Esophagus (tissue), 2 donors: ENCODE data around the gene KLHL15. TPM values are rescaled to one million over a fixed set of nuclear protein-coding genes. Genes with fewer than 3 reads are reported as not detected.
A peak's percentile ranks its signal among the peaks of the same experiment; 100 is the strongest.
"Not testable (repeated sequence)": the region's sequence is repeated elsewhere in the genome, so short reads cannot be mapped to it uniquely, and the experiment has no call there.

Source experiments
- H3K27ac ChIP-seq, 2 donors: one replicate each; pipeline ENCODE4 v1.5.1; 2013; ENCODE audit warnings: low read depth in 2 of 2, mild to moderate bottlenecking in 2 of 2, inconsistent platforms in 1 of 2, low read length in 1 of 2, moderate library complexity in 1 of 2
- H3K27me3 ChIP-seq, 2 donors: one replicate each; pipeline ENCODE4 v1.6.1; 2013; ENCODE audit warnings: low read length in 2 of 2, control low read depth in 1 of 2, mild to moderate bottlenecking in 1 of 2; ENCODE audit not compliant: insufficient read depth in 2 of 2, control insufficient read depth in 1 of 2
- H3K36me3 ChIP-seq, 2 donors: one replicate each; pipeline ENCODE4 v1.6.1; 2013; ENCODE audit warnings: low read length in 1 of 2; ENCODE audit not compliant: control insufficient read depth in 2 of 2, insufficient read depth in 2 of 2
- H3K4me1 ChIP-seq, 2 donors: one replicate each; pipeline ENCODE4 v1.6.1; 2013; ENCODE audit warnings: low read length in 1 of 2; ENCODE audit not compliant: control insufficient read depth in 2 of 2, insufficient read depth in 2 of 2
- H3K4me3 ChIP-seq, 2 donors: one replicate each; pipeline ENCODE4 v1.5.1; 2013; ENCODE audit warnings: low read length in 2 of 2, mild to moderate bottlenecking in 2 of 2, low read depth in 1 of 2, moderate library complexity in 1 of 2
- H3K9me3 ChIP-seq, 2 donors: one replicate each; pipeline ENCODE4 v1.6.1; 2013; ENCODE audit warnings: mild to moderate bottlenecking in 2 of 2, low read depth in 1 of 2, low read length in 1 of 2, moderate library complexity in 1 of 2; ENCODE audit not compliant: control insufficient read depth in 2 of 2, insufficient read depth in 1 of 2
- WGBS, 2 donors: extraction: QIAGEN DNeasy Blood & Tissue Kit; methylation state at CpG; one replicate each; pipeline ENCODE4 v1.1.7; 2013; 5-methylcytosine and 5-hydroxymethylcytosine counted together
- polyA plus RNA-seq, 2 donors: library from polyadenylated mRNA; stranded (reverse); fragments of 200-250 nt; gene quantifications; one replicate each; pipeline ENCODE4 v1.2.3, GENCODE V29; 2013
- donor health status: healthy with polysubstance abuse.
- donor health status: Bipolar disorder and iron deficiency.

KLHL15 gene, protein sequence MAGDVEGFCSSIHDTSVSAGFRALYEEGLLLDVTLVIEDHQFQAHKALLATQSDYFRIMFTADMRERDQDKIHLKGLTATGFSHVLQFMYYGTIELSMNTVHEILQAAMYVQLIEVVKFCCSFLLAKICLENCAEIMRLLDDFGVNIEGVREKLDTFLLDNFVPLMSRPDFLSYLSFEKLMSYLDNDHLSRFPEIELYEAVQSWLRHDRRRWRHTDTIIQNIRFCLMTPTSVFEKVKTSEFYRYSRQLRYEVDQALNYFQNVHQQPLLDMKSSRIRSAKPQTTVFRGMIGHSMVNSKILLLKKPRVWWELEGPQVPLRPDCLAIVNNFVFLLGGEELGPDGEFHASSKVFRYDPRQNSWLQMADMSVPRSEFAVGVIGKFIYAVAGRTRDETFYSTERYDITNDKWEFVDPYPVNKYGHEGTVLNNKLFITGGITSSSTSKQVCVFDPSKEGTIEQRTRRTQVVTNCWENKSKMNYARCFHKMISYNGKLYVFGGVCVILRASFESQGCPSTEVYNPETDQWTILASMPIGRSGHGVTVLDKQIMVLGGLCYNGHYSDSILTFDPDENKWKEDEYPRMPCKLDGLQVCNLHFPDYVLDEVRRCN
- 1 to 10 TPM in 1 of 2 donors, under 1 TPM in 1; 0.84 to 1.9 TPM for polyA plus RNA-seq

DNA sequence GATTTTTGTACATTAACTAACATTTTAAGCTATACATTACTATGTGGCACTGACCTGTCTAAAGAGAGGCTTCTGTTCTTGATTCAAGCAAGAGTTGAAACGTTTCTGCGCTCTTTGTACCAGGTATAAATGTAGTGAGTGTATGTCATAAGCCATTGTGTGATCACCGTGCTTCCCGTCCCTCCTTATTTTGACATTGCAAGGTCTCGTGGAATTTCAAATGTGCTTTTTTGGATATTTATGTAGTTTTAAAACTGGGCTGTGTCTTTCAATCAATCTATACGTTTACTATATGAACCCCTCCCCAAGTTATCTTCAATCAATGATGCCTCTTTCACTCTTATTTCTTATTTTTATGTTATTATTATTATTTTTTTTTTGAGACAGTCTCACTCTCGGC is at the start of gene KLHL15:
TSS of gene KLHL15 (minus strand) at position 101 of the 400 bp plus-strand sequence. CDS start 20,493 bp downstream, outside the sequence.
- Histone ChIP-seq H3K27me3 (no peaks in the 10 kb centered on the region), H3K36me3 (no peaks in the 10 kb centered on the region), H3K4me3 (peak within 1 kb of the TSS; percentile 56 to 72), H3K27ac (peak within 1 kb of the TSS in 1 of 2 donors; percentile 93), H3K9me3 (no peaks in the 10 kb centered on the region), H3K4me1 (no peaks in the 10 kb centered on the region)
- 79 to 87% methylated on average over 7 of the region's 7 CpGs for WGBS, 2 donors

DNA sequence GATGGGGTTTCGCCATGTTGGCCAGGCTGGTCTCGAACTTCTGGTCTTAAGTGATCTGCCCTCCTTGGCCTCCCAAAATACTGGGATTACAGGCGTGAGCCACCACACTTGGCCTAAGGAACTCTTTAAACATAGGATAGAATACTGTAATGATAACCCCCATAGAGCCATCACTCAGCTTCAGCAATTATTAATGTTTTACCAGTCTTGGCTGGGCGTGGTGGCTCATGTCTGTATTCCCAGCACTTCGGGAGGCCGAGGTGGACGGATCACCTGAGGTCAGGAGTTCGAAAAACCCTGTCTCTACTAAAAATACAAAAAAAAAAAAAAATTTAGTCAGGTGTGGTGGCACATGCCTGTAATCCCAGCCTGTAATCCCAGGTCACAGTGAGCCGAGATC is 42.9 kb upstream of the KLHL15 start:
- Histone ChIP-seq H3K27ac (no peak overlapping the region), H3K4me1 (no peaks in the 10 kb centered on the region), H3K36me3 (peaks cover 6 to 8% of the 10 kb centered on the region in 2 donors), H3K27me3 (no peaks in the 10 kb centered on the region), H3K9me3 (no peaks in the 10 kb centered on the region), H3K4me3 (no peak overlapping the region)
- 93% methylated on average over 9 of the region's 9 CpGs for WGBS, 2 donors

DNA sequence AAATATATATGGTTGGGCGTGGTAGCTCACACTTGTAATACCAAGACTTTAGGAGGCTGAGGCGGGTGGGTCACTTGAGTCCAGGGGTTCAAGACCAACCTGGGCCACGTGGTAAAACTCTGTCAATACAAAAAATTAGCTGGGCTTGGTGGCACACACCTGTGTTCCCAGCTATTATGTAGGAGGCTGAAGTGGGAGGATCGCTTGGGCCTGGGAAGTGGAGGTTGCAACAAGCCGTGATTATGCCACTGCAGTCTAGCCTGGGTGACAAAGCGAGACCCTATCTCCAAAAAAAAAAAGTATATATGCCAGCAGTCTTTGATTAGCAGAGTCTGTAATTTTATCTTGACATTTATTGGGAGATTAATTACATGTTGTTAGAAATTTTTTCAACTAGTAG is 36.5 kb upstream of the KLHL15 start:
- H3K27me3 ChIP-seq = no peaks in the 10 kb centered on the region
- H3K27ac ChIP-seq = no peak overlapping the region
- 91 to 97% methylated on average over 6 of the region's 6 CpGs for WGBS, 2 donors
- no peaks in the 10 kb centered on the region for H3K4me1 ChIP-seq
- peaks cover 0 to 2% of the 10 kb centered on the region in 2 donors for H3K36me3 ChIP-seq
- H3K4me3 ChIP-seq = no peak overlapping the region
- no peaks in the 10 kb centered on the region for H3K9me3 ChIP-seq

DNA sequence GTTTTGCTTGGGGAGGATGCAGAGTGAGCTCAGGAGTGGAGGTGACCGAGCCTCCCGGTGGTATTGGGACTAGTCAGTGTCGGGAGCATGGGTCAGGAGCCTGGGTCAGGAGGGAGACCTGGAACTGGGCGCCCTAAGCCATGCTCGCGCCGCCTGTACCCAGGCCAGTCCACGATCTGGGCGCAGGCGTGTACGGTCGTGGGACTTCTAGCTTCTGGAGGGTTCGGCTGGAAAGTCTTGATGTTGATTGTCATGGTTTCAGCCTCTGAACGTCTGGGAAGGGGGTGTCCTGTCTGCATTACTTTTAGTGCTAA is 28.0 kb upstream of the KLHL15 start:
- Histone ChIP-seq H3K4me3 (peak overlapping the region in 1 of 2 donors; percentile 93), H3K4me1 (no peaks in the 10 kb centered on the region)
- WGBS, 2 donors = 1 to 2% methylated on average over 13 to 14 of the region's 14 CpGs

DNA sequence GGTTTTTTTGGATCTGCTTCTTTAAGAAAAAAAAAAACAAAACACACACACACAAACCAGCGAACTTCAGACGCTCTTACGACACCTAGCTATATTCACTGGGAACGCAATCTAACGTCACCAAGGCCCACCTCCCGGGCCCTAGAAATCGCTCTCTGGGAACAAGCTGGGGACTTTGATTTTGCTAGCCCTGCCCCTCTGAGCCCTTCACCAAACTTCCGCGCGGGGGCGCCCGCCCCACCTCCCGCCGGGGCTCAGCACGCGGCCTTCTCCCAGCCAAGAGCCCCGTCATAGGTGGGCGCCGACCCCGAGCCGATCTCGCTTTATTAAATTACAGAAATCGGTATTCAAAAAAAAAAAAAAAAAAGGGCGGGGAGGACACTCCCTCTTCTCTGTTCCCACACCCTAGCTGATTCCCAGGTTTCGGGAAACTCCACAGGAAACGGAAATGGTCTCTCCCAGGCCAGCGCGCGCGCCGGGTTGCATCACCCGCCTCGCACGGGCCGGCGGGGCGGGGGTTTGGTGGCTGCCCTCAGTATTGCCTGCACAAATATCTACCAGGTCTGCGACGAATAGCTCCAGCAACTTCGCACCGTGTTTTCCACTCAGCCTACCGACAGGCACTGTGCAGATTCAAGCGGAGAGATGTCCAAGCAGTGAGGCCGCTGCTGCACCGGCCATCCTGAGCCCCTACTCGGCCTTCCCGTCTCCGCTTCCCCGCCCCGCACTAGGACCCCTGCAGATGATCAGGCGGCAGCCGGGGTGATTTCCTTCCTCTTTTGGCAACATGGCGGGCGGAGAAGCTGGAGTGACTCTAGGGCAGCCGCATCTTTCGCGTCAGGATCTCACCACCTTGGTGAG is 27.4 kb upstream of the KLHL15 start, which contains the start of gene EIF2S3:
TSS of gene EIF2S3 (plus strand) at position 775 of the 861 bp plus-strand sequence. CDS start at position 788, 13 bp downstream.
- peak within 1 kb of the TSS in 1 of 2 donors; percentile 93 for H3K4me3 ChIP-seq
- peaks cover 0 to 5% of the 10 kb centered on the region in 2 donors for H3K36me3 ChIP-seq
- H3K27me3 ChIP-seq = no peaks in the 10 kb centered on the region
- H3K4me1 ChIP-seq = no peaks in the 10 kb centered on the region
- H3K9me3 ChIP-seq = no peaks in the 10 kb centered on the region
- 0 to 2% methylated on average over 57 of the region's 57 CpGs for WGBS, 2 donors
- peak within 1 kb of the TSS; percentile 94 to 97 for H3K27ac ChIP-seq

More for the DNA sequence above, 28.0 kb upstream of the KLHL15 start:
- Histone ChIP-seq H3K27ac (peak overlapping the region; percentile 94 to 97), H3K9me3 (no peaks in the 10 kb centered on the region), H3K36me3 (peaks cover 0 to 5% of the 10 kb centered on the region in 2 donors), H3K27me3 (no peaks in the 10 kb centered on the region)

DNA sequence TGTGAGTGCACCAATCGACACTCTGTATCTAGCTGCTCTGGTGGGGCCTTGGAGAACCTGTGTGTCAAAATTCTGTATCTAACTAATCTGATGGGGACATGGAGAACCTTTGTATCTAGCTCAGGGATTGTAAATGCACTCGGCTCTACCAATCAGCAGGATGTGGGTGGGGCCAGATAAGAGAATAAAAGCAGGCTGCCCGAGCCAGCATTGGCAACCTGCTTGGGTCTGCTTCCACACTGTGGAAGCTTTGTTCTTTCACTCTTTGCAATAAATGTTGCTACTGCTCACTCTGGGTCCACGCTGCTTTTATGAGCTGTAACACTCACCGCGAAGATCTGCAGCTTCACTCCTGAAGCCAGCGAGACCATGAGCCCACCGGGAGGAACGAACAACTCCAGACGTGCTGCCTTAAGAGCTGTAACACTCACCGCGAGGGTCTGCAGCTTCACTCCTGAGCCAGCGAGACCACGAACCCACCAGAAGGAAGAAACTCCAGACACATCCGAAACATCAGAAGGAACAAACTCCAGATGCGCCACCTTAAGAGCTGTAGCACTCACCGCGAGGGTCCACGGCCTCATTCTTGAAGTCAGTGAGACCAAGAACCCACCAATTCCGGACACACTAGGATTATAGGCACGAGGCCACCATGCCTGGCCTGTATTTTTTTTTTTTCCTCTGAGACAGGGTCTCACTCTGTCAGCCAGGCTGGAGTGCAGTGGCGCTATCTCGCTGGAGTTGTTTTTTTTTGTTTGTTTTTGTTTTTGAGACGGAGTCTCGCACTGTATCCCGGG is 23.7 kb upstream of the KLHL15 start:
- H3K27me3 ChIP-seq, H3K36me3 ChIP-seq, H3K4me1 ChIP-seq, H3K9me3 ChIP-seq, H3K27ac ChIP-seq, H3K4me3 ChIP-seq: not testable (repeated sequence)
- WGBS, 2 donors = 79 to 85% methylated on average over 22 to 26 of the region's 26 CpGs

DNA sequence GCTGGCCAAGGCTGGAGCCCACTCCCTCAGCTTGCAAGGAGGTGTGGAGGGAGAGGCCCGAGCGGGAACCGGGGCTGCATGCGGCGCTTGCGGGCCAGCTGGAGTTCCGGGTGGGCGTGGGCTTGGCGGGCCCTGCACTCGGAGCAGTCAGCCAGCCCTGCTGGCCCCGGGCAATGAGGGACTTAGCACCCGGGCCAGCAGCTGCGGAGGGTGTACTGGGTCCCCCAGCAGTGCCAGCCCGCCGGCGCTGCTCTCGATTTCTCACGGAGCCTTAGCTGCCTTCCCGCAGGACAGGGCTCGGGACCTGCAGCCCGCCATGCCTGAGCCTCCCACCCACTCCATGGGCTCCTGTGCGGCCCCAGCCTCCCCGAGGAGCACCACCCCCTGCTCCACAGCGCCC is 22.7 kb upstream of the KLHL15 start:
- not testable (repeated sequence) for H3K36me3 ChIP-seq, H3K4me1 ChIP-seq, H3K27ac ChIP-seq, H3K9me3 ChIP-seq, H3K27me3 ChIP-seq, H3K4me3 ChIP-seq
- WGBS, 2 donors = 92 to 94% methylated on average over 13 to 24 of the region's 24 CpGs

DNA sequence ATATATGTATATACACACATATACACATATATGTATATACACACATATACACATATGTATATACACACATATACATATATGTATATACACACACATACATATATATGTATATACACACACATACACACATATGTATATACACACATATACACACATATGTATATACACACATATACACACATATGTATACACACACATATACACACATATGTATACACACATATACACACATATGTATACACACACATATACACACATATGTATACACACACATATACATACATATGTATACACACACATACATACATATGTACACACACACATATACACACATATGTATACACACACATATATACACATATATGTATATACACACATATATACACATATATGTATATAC is 19.1 kb upstream of the KLHL15 start:
- not testable (repeated sequence) for H3K4me1 ChIP-seq, H3K4me3 ChIP-seq, H3K27ac ChIP-seq, H3K9me3 ChIP-seq, H3K27me3 ChIP-seq, H3K36me3 ChIP-seq

DNA sequence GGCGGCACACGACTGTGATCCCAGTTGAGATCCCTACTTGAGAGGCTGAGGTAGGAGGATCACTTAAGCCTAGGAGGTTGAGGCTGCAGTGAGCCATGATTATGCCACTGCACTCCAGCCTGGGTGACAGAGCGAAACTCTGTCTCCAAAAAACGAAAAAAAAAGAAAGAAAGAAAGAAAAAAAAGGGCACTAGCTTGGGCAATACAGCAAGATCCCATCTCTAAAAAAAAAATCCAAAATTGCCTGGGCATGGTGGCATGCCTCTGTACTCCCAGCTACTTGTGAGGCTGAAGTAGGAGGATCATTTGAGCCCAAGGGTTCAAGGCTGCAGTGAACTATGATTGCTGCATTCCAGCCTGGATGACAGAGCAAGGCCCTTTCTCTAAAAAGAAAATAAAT is 10.7 kb upstream of the KLHL15 start:
- Histone ChIP-seq H3K36me3 (no peaks in the 10 kb centered on the region), H3K27me3 (no peaks in the 10 kb centered on the region), H3K4me3 (no peak overlapping the region), H3K27ac (no peak overlapping the region), H3K4me1 (no peaks in the 10 kb centered on the region), H3K9me3 (no peaks in the 10 kb centered on the region)
- WGBS, 2 donors = 71 to 80% methylated on average over 4 of the region's 4 CpGs
